ENCODE data around the gene RPS16. TPM values are rescaled to one million over a fixed set of nuclear protein-coding genes. Genes with fewer than 3 reads are reported as not detected.
A peak's percentile ranks its signal among the peaks of the same experiment; 100 is the strongest.

The RPS16 gene
- polyA plus RNA-seq, 1 donor = 1,947 TPM

DNA sequence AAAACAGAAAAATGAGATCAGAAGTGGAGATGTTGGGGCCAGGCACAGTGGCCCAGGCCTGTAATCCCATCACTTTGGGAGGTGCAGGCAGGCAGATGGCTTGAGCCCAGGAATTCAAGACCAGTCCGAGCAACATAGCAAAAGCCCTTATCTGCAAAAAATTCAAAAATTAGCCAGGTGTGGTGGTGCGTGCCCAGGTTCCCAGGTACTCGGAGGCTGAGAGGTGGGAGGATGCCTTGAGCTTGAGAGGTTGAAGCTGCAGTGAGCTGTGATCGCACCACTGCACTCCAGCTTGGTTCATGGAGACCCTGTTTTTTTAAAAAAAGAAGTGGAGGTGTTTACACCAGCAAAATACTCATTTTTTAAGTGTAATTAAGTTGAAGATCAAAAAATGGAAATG, 35.7 kb downstream of the RPS16 start:
- no CpG with 5 or more reads among the region's 4 CpGs for WGBS (ENCODE audit: insufficient coverage, low lambda C conversion rate)
- DNase-seq = no peak
- H3K4me1 ChIP-seq (ENCODE audit: control insufficient read depth, insufficient read depth, low read length) = peaks cover 65% of the 10 kb centered on the region
- H3K27me3 ChIP-seq (ENCODE audit: control insufficient read depth, insufficient read depth, low read length) = no peaks in the 10 kb centered on the region
- peaks cover 11% of the 10 kb centered on the region for H3K36me3 ChIP-seq (ENCODE audit: control insufficient read depth, insufficient read depth, low read length)
- peak overlapping the region; percentile 96 for H3K27ac ChIP-seq (ENCODE audit: low read length)
- peaks cover 4% of the 10 kb centered on the region for H3K9me3 ChIP-seq (ENCODE audit: control insufficient read depth, low read depth, low read length)
- H3K4me3 ChIP-seq (ENCODE audit: low read length) = no peak overlapping the region

DNA sequence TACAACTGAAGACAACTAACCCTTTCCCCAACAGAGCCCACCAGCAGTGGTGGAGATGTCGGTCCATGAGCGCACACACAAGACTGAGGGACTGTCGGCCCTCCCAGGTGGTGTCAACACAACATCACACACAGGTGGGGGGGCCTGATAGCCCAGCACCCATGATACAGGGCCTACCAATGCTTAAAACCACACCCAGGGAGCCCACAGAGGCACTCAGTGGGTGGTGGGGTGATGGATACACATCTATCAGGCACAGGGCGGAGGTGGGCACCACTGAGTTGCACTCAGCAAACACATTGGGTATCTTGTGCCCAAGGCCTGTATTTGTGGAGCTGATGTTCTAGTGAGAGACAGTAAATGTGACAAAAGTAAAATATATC, 36.1 kb downstream of the RPS16 start:
- no peak overlapping the region for H3K4me3 ChIP-seq (ENCODE audit: low read length)
- H3K27ac ChIP-seq (ENCODE audit: low read length) = peak overlapping the region; percentile 96
- DNase-seq = no peak
- H3K36me3 ChIP-seq (ENCODE audit: control insufficient read depth, insufficient read depth, low read length) = peaks cover 14% of the 10 kb centered on the region
- peaks cover 64% of the 10 kb centered on the region for H3K4me1 ChIP-seq (ENCODE audit: control insufficient read depth, insufficient read depth, low read length)
- peaks cover 4% of the 10 kb centered on the region for H3K9me3 ChIP-seq (ENCODE audit: control insufficient read depth, low read depth, low read length)
- no peaks in the 10 kb centered on the region for H3K27me3 ChIP-seq (ENCODE audit: control insufficient read depth, insufficient read depth, low read length)
- no CpG with 5 or more reads among the region's 4 CpGs for WGBS (ENCODE audit: insufficient coverage, low lambda C conversion rate)

DNA sequence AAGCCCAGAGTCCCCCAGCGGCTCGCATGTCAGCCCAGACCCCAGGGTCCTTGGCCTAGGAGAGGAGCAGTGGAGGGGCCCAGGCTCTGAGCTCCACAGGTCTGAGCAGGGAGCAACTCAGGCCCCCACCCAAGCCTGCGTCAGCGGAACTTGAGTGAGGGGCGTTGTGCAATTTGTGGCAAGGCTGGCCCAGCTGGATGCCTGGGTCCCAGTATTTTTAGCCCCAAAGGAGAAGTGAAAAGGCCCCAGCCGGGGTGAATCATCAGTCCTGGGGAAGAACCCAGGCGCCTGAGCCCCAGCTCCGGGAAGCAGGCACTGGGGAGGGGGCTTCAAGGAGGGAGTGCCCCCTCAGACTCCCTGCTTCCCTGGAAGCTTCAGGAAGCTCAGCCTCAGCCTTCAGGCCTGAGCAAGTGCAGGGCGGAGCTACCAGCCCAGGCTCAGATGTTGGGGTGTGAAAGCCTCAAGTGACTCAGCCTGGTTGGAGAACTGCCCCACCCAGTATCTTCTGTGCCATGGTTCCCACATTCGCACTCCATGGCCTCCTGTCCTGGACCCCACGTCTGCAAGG, 37.4 kb downstream of the RPS16 start:
- H3K9me3 ChIP-seq (ENCODE audit: control insufficient read depth, low read depth, low read length) = peaks cover 4% of the 10 kb centered on the region
- H3K4me3 ChIP-seq (ENCODE audit: low read length) = no peak overlapping the region
- DNase-seq = peak; percentile 77 to 85
- no peaks in the 10 kb centered on the region for H3K27me3 ChIP-seq (ENCODE audit: control insufficient read depth, insufficient read depth, low read length)
- H3K27ac ChIP-seq (ENCODE audit: low read length) = peak overlapping the region; percentile 98
- no CpG with 5 or more reads among the region's 11 CpGs for WGBS (ENCODE audit: insufficient coverage, low lambda C conversion rate)
- peaks cover 22% of the 10 kb centered on the region for H3K36me3 ChIP-seq (ENCODE audit: control insufficient read depth, insufficient read depth, low read length)
- H3K4me1 ChIP-seq (ENCODE audit: control insufficient read depth, insufficient read depth, low read length) = peaks cover 55% of the 10 kb centered on the region

DNA sequence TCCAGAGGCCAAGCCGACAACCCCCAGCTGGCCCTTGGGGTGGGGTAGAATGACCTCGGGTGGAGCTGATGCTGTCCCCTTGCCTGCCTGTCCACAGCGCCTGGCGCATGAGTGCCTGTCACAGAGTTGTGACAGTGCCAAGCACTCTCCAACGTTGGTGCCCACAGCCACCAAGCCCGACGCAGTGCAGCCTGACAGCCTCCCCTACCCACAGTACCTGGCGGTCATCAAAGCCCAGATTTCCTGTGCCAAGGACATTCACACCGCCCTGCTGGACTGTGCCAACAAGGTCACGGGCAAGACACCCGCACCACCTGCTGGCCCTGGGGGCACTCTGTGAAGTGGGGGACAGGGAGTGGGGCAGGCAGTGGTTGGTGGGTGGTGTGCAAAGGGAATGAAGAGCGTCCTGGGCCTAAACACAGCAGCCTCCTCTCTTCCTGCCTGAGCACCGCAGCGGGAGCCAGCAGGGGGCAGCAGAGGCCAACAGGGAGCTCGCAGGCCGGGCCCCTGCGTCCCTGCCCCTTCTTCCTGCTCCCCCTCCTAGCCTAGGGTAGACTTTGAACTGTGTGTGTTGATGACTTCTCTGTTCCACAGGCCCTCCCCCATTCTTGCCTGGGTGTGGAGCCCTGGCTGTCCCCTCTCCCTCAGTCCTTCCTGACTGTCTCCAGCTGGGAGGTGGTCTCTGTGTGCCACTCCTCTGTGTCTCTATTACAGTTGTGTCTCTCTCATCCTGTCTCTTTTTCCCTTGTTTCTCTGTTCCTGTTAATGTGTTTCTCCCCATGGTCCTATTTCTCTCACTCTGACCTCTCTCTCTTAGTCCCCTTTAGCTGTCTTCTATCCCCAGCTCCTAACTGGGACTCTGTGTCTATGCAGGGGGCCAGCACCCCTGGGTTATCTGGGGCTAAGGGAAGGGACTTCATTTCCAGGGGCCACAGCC, 38.1 kb downstream of the RPS16 start:
- peaks cover 48% of the 10 kb centered on the region for H3K4me1 ChIP-seq (ENCODE audit: control insufficient read depth, insufficient read depth, low read length)
- H3K27ac ChIP-seq (ENCODE audit: low read length) = peak overlapping the region; percentile 98
- H3K27me3 ChIP-seq (ENCODE audit: control insufficient read depth, insufficient read depth, low read length) = no peaks in the 10 kb centered on the region
- no CpG with 5 or more reads among the region's 17 CpGs for WGBS (ENCODE audit: insufficient coverage, low lambda C conversion rate)
- no peak overlapping the region for H3K4me3 ChIP-seq (ENCODE audit: low read length)
- H3K9me3 ChIP-seq (ENCODE audit: control insufficient read depth, low read depth, low read length) = peaks cover 4% of the 10 kb centered on the region
- H3K36me3 ChIP-seq (ENCODE audit: control insufficient read depth, insufficient read depth, low read length) = peaks cover 24% of the 10 kb centered on the region
- DNase-seq = peak; percentile 94 to 95

DNA sequence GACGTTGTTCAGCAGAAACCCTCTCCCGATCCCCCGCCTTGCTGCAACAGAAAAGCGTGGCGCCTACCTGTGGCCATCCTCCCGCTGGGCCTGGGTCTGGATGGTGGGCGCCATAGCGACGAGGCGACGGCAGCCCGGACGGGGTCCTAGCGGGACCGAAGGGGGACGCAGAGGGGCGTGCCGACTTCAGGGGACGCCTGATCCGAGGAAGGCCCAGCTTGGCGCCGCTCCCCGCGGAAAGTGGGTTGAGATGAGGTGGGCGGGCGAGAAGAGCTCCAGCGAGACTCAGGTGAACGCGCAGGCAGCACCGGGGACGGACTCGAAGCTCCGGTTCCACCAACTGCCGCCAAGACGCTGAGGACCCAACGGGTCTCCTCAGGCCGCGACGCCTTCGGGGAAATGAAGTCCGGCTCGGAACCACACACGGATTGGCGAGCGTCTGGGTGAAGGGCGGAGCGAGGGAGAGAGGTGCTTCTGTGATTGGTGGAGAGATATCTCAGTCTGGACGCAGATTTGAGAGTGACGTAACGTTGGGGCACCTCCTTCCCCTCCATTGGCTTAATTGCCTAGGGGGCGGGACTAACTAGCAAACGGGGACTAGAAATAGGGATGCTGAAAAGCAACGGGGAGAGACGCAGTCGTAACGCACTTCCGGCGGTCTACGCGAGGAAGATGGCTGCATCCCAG, 44.9 kb downstream of the RPS16 start, which contains the start of the genes MED29 and PAF1:
TSS of gene MED29 (plus strand) at position 628 of the 687 bp plus-strand sequence. CDS start at position 673, 45 bp downstream.
TSS of gene PAF1 (minus strand) at position 356 of the 687 bp plus-strand sequence. CDS start at position 114, 242 bp downstream.
- Histone ChIP-seq H3K27me3 (ENCODE audit: control insufficient read depth, insufficient read depth, low read length) (no peaks in the 10 kb centered on the region), H3K36me3 (ENCODE audit: control insufficient read depth, insufficient read depth, low read length) (peaks cover 55% of the 10 kb centered on the region), H3K27ac (ENCODE audit: low read length) (peak within 1 kb of the TSS; percentile 94), H3K4me1 (ENCODE audit: control insufficient read depth, insufficient read depth, low read length) (peaks cover 14% of the 10 kb centered on the region), H3K9me3 (ENCODE audit: control insufficient read depth, low read depth, low read length) (no peaks in the 10 kb centered on the region), H3K4me3 (ENCODE audit: low read length) (peak within 1 kb of the TSS; percentile 76)
- peak; percentile 100 for DNase-seq
- no CpG with 5 or more reads among the region's 60 CpGs for WGBS (ENCODE audit: insufficient coverage, low lambda C conversion rate)

DNA sequence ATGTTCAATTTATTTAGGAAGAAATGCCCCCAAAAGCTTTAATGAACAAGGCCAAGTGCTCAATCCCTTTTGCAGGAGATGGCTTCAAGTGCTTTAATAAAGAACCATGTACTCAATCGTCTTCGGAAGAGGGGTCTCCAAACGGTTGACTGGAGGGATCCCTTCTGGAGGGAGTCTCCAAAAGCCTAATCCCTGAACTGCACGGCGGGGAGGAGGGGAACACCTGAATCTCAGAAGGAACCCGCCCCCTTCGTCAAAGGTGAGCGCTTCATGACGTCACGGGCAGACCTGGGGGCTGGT, 45.3 kb downstream of the RPS16 start:
- peaks cover 14% of the 10 kb centered on the region for H3K4me1 ChIP-seq (ENCODE audit: control insufficient read depth, insufficient read depth, low read length)
- no CpG with 5 or more reads among the region's 10 CpGs for WGBS (ENCODE audit: insufficient coverage, low lambda C conversion rate)
- H3K36me3 ChIP-seq (ENCODE audit: control insufficient read depth, insufficient read depth, low read length) = peaks cover 59% of the 10 kb centered on the region
- peak overlapping the region; percentile 76 for H3K4me3 ChIP-seq (ENCODE audit: low read length)
- H3K9me3 ChIP-seq (ENCODE audit: control insufficient read depth, low read depth, low read length) = no peaks in the 10 kb centered on the region
- peak overlapping the region; percentile 94 for H3K27ac ChIP-seq (ENCODE audit: low read length)
- no peaks in the 10 kb centered on the region for H3K27me3 ChIP-seq (ENCODE audit: control insufficient read depth, insufficient read depth, low read length)
- DNase-seq = peak in 1 of 2 donors; percentile 75

DNA sequence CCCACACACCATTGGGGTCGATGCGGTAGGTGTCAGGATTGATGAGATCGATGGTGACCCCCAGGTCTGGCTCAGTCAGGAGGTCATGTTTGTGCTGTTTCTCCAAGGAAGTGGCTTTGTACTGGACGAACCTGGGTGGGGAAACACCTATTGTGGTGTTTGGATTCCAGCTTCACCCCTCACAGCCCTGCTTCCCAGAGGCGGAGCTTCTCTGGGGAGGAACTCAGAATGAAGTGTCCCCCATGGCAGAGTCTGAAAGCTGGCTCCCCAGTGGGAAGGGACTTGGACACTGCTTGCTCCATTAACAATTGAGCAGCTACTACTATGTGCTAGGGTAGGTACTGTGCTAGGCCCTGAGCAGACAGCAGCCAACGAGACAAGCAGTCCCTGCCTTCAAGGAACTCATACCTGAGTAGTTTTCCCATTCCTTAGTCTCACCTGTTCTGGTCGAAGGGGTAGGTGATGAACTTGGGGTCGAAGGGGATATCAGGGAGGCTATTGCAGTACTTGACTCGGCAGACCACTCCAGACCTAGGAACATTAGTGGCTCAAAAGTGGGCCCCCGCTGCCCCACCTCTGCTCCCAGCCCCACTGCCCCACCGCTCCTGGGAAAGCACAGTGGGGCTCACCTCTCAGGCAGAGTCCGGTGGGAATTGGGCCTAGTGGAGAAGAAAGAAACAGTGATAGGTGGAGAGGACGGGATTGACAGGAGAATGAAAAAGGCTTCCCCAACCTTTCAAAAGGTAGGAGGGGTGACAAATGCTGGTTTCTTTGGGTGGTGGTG, 45.9 kb downstream of the RPS16 start:
- no peak for DNase-seq
- peak overlapping the region; percentile 76 for H3K4me3 ChIP-seq (ENCODE audit: low read length)
- H3K4me1 ChIP-seq (ENCODE audit: control insufficient read depth, insufficient read depth, low read length) = peaks cover 14% of the 10 kb centered on the region
- WGBS (ENCODE audit: insufficient coverage, low lambda C conversion rate) = no CpG with 5 or more reads among the region's 13 CpGs
- no peaks in the 10 kb centered on the region for H3K9me3 ChIP-seq (ENCODE audit: control insufficient read depth, low read depth, low read length)
- H3K36me3 ChIP-seq (ENCODE audit: control insufficient read depth, insufficient read depth, low read length) = peaks cover 59% of the 10 kb centered on the region
- H3K27ac ChIP-seq (ENCODE audit: low read length) = peak overlapping the region; percentile 94
- no peaks in the 10 kb centered on the region for H3K27me3 ChIP-seq (ENCODE audit: control insufficient read depth, insufficient read depth, low read length)

DNA sequence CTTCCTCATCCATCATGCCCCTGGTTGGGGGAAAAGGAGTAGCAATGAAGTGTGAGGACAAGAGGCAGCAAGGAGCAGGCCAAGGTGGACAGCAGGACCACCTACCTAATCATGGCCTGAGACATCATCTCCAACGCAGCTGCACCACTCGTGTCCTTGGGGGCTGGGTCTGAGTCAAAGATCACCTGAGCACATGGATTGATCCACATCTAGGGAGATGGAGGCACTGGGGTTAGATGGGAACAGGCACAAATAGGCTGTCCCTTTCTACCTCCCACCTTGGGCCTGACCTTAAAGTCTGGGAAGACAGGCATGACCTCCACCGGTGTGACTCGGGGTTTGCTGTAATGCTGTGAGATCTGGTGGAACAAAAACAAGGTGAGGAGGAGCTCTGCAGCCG, 47.1 kb downstream of the RPS16 start:
- DNase-seq = no peak
- no peaks in the 10 kb centered on the region for H3K9me3 ChIP-seq (ENCODE audit: control insufficient read depth, low read depth, low read length)
- H3K4me1 ChIP-seq (ENCODE audit: control insufficient read depth, insufficient read depth, low read length) = peaks cover 14% of the 10 kb centered on the region
- WGBS (ENCODE audit: insufficient coverage, low lambda C conversion rate) = no CpG with 5 or more reads among the region's 5 CpGs
- no peak overlapping the region for H3K4me3 ChIP-seq (ENCODE audit: low read length)
- H3K36me3 ChIP-seq (ENCODE audit: control insufficient read depth, insufficient read depth, low read length) = peaks cover 64% of the 10 kb centered on the region
- H3K27me3 ChIP-seq (ENCODE audit: control insufficient read depth, insufficient read depth, low read length) = no peaks in the 10 kb centered on the region
- no peak overlapping the region for H3K27ac ChIP-seq (ENCODE audit: low read length)

DNA sequence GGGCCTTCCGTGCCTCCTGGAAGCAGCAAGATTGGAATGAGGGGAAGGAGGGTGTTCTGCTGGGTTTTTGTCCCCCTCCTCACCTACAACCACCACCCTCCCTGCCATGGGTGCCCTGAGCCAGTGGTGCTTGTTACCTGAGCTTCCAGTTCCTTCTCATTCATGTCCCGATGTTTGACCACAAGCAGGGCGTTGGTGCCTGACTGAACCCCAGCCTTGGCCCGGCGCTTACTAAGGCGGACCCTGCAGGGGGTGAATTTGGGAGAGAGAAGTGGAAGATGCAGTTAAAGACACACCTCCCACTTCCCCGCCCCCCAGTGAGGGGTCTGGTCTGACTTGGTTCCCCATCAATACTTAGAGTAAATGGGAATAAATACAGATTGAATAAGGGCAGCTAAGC, 49.2 kb downstream of the RPS16 start:
- Histone ChIP-seq H3K4me1 (ENCODE audit: control insufficient read depth, insufficient read depth, low read length) (peaks cover 8% of the 10 kb centered on the region), H3K4me3 (ENCODE audit: low read length) (no peak overlapping the region), H3K27ac (ENCODE audit: low read length) (no peak overlapping the region), H3K9me3 (ENCODE audit: control insufficient read depth, low read depth, low read length) (no peaks in the 10 kb centered on the region), H3K36me3 (ENCODE audit: control insufficient read depth, insufficient read depth, low read length) (peaks cover 80% of the 10 kb centered on the region), H3K27me3 (ENCODE audit: control insufficient read depth, insufficient read depth, low read length) (no peaks in the 10 kb centered on the region)
- DNase-seq = no peak
- WGBS (ENCODE audit: insufficient coverage, low lambda C conversion rate) = no CpG with 5 or more reads among the region's 7 CpGs

All from large intestine (tissue), 3 donors.